Ramos (cell line): Measurements from ENCODE around the gene TCN2.
"Not testable (repeated sequence)": the region's sequence is repeated elsewhere in the genome, so short reads cannot be mapped to it uniquely, and the experiment has no call there.

Experiments
- in situ Hi-C: fragments of 300-500 bp; cut with MboI; formaldehyde crosslinking; loops from one replicate; pipeline ENCODE4 v1.14.3; 2022; ENCODE audit warnings: low sequenced_read_pairs; ENCODE audit not compliant: unreplicated experiment

The TCN2 gene

DNA sequence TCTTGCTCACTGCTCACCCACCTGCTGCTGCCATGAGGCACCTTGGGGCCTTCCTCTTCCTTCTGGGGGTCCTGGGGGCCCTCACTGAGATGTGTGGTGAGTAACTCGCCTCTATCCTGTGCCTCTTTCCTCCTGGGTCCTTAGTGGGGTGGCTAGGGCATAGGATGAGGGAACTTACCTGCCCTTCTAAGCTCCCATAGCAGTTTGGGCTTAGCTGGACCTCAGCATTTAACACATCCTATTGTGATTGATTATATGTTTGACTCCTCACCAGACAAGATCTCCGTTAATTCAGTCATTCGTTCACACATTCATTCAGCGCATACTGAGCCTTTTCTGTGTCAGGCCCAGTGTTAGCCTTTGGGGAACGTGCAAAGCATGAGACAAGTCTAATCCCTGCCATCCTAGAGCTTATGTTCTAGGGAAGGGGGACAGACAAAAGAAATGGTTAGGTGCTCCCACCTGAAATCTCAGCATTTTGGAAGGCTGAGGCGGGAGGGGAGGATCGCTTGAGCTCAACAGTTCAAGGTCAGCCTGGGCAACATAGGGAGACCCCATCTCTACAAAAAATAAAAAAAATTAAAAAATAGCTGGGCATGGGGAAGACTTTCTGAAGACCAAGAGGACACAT is 441 bp downstream of the TCN2 start:
- in situ Hi-C loops: no loop called here

DNA sequence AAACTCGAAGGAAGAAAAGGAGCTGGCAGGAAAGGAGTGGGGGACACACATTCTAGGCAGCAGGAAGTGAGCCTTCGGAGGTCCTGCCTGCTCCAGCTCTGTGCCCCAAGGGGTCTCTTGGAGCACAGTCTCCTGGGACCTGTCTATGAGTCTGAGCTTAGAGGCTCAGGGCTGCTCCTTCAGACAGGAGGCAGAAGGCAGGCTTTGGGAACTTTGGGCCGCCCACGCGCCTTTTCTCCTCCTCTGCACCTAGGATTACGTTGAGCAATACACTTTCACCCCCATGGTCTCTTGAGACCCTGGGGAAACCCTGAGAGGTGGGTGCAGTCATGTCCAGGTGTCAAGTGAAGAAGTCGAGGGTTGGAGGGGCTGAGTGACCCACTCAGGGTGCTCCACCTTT is 965 bp downstream of the TCN2 start:
- in situ Hi-C loops: no loop called here

DNA sequence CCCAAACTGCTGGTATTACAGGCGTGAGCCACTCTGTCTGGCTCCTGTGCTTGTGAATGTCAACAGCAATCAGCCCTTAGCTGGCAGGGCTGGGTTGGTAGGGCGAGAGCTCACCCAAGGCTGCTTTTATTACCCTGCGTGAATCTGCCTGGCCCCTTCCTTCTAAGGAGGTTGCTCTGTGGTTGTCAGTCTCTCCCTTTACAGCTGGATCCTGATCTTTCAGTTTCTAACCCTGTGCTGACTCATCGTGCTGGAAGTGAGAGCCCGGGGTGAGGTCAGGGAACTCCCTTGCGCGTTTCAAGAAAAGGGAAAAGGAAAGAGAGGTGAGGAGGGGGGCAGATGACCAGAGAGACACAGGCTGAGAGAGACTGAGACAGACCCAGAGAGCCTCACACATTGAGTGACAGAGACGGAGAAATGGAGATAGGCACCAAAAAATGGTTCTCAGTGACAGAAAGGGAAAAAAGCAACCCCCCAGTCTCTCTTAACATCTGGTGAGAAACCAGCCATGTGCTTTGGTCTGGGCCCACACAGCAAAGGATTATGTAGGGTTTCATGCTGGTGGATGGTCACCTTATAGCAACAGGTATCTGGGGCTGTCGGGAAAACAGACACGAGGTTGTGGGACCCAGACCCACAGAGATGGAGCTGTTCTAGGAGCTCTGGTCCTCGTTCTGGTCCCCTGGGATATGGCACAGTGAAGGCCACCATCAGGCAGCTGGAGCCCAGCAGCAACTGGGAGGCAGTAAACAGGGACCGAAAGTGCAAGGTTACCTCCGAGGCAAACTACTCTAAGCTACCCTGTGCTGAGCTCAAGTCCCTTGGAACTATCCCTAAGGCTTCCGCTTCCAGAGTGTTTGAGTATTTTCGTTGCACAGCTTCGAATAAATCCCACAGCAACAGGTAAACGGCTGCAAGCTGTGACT is 2.5 kb downstream of the TCN2 start:
- in situ Hi-C loops: no loop called here

- in situ Hi-C loops: no loop called here
Observed at GRCh38 chr22:30610299-30610698, 3.3 kb downstream of the TCN2 start.

DNA sequence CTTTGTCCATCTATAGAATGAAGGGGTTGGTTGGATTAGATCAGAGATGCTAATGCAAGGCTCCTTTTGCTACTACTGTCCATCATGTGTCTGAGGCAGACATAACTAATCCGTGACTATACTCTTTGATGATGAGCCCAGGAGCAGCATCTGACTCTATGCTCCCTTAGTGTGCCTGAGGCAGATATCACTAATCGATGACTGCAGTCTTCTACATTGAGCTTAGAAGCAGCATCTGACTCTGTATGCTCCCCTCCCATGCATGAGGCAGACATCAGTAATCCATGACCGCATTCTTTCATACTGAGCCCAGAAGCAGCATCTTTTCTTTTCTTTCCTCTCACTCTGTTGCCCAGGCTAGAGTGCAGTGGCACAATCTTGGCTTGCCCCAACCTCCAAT is 4.2 kb downstream of the TCN2 start:
- in situ Hi-C loops: no loop called here

GRCh38 chr22:30612789-30613188 is 5.8 kb downstream of the TCN2 start:
- in situ Hi-C loops: no loop called here

GRCh38 chr22:30614268-30614667 is 7.3 kb downstream of the TCN2 start:
- in situ Hi-C loops: no loop called here

- in situ Hi-C loops: no loop called here
Observed at GRCh38 chr22:30614879-30615278, 7.9 kb downstream of the TCN2 start.

DNA sequence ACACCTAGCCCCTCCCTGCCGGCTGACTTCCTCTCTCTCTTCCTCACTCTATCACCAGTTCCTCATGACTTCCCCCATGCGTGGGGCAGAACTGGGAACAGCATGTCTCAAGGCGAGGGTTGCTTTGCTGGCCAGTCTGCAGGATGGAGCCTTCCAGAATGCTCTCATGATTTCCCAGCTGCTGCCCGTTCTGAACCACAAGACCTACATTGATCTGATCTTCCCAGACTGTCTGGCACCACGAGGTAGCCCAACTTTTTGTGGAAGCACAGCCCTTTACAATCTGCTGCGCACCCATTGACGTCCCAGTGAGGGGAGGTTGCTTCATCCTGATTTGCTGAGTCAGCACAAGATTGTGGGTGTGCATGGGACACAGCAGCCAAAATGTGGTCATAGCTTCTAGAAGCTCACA is 8.6 kb downstream of the TCN2 start:
- in situ Hi-C loops: no loop called here

GRCh38 chr22:30617819-30618218 is 10.8 kb downstream of the TCN2 start:
- in situ Hi-C loops: no loop called here

DNA sequence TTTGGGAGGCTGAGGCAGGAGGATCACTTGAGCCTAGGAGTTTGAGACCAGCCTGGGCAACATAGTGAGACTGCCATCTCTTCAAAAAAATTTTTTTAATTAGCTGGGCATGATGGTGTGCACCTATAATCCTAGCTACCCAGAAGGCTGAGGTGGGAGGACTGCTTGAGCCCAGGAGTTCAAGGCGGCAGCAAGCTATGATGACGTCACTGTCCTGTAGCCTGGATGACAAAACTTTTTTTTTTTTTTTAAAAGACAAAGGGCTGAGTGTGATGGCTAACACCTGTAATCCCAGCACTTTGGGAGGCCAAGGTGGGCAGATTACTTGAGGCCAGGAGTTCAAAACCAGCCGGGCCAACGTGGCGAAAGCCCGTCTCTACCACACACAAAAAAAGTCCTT is 12.9 kb downstream of the TCN2 start:
- in situ Hi-C loops: not testable (repeated sequence)

GRCh38 chr22:30626413-30626812 is 19.4 kb downstream of the TCN2 start:
- in situ Hi-C loops: no loop called here

DNA sequence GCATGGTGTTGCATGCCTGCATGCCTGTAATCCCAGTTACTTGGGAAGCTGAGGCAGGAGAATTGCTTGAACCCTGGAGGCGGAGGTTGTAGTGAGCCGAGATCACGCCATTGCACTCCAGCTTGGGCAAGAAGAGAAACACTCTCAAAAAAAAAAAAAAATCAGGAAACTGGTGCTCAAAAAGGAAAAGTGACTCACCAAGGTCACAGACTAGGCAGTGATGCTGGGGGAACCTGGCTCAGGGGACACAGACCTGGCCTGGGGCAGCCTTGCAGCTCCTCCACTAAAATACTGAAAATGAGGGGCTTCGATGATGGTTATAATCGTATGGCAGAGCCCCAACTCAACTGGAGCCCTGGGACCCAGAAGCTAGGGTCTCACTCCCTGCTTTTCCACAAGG is 20.5 kb downstream of the TCN2 start:
- in situ Hi-C loops: no loop called here

DNA sequence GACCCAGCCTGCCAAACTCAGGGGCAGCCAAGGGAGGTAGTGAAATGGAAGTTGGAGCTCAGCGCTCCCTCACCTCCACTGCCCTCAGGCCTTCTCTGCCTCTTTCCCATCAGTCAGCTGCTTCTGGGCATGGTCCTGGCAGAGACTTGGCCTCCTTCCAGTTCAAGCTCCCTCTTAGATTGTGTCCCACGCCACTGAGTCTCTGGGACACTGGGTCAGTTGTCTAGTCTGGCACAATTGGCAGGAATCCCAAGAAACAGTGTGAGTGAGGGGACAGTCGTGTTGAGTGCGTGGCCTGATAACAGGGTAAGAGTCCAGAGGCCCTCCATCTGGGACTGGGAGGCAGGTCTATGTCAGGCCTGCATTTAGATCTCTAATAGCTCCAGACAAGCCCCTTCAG is 21.5 kb downstream of the TCN2 start:
- in situ Hi-C loops: no loop called here

GRCh38 chr22:30631469-30631868 is 24.5 kb downstream of the TCN2 start:
- in situ Hi-C loops: not testable (repeated sequence)

DNA sequence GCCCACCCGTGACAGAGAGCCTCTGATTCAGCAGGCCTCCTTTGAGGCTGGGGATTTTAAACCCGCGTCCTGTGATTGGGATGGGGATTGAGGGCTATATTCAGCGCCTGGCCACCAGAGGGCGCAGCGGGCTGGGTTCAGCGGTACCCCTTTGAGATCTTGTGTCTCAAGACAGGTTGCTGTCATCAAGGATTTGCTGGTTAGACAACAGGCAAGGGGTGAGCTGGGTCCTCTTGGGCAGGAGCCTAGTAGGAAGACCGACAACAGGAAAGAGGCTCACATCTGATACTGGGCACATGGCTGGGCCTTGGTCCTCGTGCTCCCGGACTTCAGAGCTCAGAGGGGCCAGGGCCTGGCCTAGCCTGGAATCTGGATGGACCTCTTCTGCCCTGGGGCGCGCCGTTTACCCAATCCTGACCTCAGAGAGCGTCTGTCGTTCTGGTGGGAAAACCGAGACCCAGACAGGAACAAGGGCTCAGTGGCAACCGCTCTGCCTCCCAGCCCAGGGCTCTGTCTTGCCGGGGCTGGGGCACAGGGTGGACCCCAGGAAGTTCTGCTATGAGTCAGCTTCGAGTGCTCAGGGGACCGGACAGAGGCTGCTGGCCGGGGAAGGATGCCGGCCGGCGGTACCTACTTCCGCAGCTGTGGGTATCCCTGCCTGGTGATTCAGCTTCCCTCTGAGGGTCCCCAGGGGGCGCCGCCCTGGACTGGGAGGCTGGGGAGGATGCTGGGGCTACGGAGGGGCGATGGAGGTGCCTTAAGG is 27.7 kb downstream of the TCN2 start:
- in situ Hi-C loops: no loop called here

GRCh38 chr22:30635273-30636225 is 28.6 kb downstream of the TCN2 start, which contains the start of gene SLC35E4:
Gene SLC35E4 (plus strand): TSS chr22:30635781. CDS start chr22:30636451, 670 bp downstream.
- in situ Hi-C loops: no loop called here

- in situ Hi-C loops: no loop called here
Observed at GRCh38 chr22:30636226-30637077, 29.5 kb downstream of the TCN2 start.

DNA sequence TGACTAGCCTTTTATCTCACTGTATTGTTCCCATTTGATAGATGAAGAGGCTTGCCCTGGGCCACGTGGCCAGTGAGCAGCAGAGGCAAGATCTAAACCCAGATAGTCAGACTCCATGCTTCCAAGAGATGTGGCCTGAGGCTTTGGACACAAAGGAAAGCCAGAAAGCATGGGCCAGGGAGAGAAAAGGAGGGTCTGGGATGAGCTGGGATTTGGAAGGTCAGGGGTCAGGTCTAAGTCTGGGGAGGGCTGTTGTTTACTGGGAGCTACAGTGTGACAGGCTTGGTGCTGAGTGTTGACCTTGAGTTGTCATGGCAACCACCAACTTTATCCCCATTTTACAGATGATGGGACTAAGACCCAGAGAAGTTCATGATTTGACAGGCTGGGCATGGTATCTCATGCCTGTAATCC is 30.7 kb downstream of the TCN2 start:
- in situ Hi-C loops: no loop called here
